Mucosa of stomach (tissue), 1 donor: ENCODE measurements around the gene AZIN2.

Source experiments
- H3K27me3 ChIP-seq: one replicate; pipeline ENCODE4 v1.7.0; 2013; ENCODE audit warnings: mild to moderate bottlenecking, low read length; ENCODE audit not compliant: control insufficient read depth, insufficient read depth
- H3K36me3 ChIP-seq: one replicate; pipeline ENCODE4 v1.7.0; 2013; ENCODE audit warnings: low read length; ENCODE audit not compliant: control insufficient read depth, insufficient read depth
- H3K4me1 ChIP-seq: one replicate; pipeline ENCODE4 v1.7.0; 2013; ENCODE audit warnings: mild to moderate bottlenecking, low read length; ENCODE audit not compliant: control insufficient read depth, insufficient read depth
- H3K4me3 ChIP-seq: one replicate; pipeline ENCODE4 v1.7.0; 2013; ENCODE audit warnings: low read length
- H3K9ac ChIP-seq: one replicate; pipeline ENCODE4 v1.7.0; 2013; ENCODE audit warnings: mild to moderate bottlenecking, low read length, moderate library complexity
- H3K9me3 ChIP-seq: one replicate; pipeline ENCODE4 v1.7.0; 2013; ENCODE audit warnings: mild to moderate bottlenecking, low read length, moderate library complexity; ENCODE audit not compliant: control insufficient read depth
- donor health status: Pancreatic carcinoma.

The AZIN2 gene

GRCh38 chr1:33150522-33150921 is 69.6 kb downstream of the AZIN2 start:
- H3K9me3 ChIP-seq = no peaks in the 10 kb centered on the region
- H3K9ac ChIP-seq = no peak overlapping the region
- peaks cover 22% of the 10 kb centered on the region for H3K4me1 ChIP-seq
- no peak overlapping the region for H3K4me3 ChIP-seq
- no peaks in the 10 kb centered on the region for H3K27me3 ChIP-seq
- no peaks in the 10 kb centered on the region for H3K36me3 ChIP-seq

- no peaks in the 10 kb centered on the region for H3K27me3 ChIP-seq
- no peak overlapping the region for H3K4me3 ChIP-seq
- no peaks in the 10 kb centered on the region for H3K9me3 ChIP-seq
- H3K4me1 ChIP-seq = peaks cover 22% of the 10 kb centered on the region
- H3K36me3 ChIP-seq = no peaks in the 10 kb centered on the region
- H3K9ac ChIP-seq = no peak overlapping the region
Observed at GRCh38 chr1:33151116-33151515, 70.2 kb downstream of the AZIN2 start.

GRCh38 chr1:33152685-33153432 is 71.9 kb downstream of the AZIN2 start:
- Histone ChIP-seq H3K4me1 (peaks cover 22% of the 10 kb centered on the region), H3K27me3 (no peaks in the 10 kb centered on the region), H3K4me3 (no peak overlapping the region), H3K9me3 (no peaks in the 10 kb centered on the region), H3K9ac (no peak overlapping the region), H3K36me3 (no peaks in the 10 kb centered on the region)

- Histone ChIP-seq H3K4me1 (peaks cover 22% of the 10 kb centered on the region), H3K4me3 (no peak overlapping the region), H3K9me3 (no peaks in the 10 kb centered on the region), H3K27me3 (no peaks in the 10 kb centered on the region), H3K9ac (no peak overlapping the region), H3K36me3 (no peaks in the 10 kb centered on the region)
Observed at GRCh38 chr1:33153650-33154049, 72.7 kb downstream of the AZIN2 start.

- H3K9ac ChIP-seq = no peak overlapping the region
- H3K9me3 ChIP-seq = no peaks in the 10 kb centered on the region
- H3K27me3 ChIP-seq = no peaks in the 10 kb centered on the region
- H3K4me1 ChIP-seq = peaks cover 5% of the 10 kb centered on the region
- H3K4me3 ChIP-seq = no peak overlapping the region
- no peaks in the 10 kb centered on the region for H3K36me3 ChIP-seq
Observed at GRCh38 chr1:33155877-33156538, 75.1 kb downstream of the AZIN2 start.

GRCh38 chr1:33157131-33157530 is 76.2 kb downstream of the AZIN2 start:
- Histone ChIP-seq H3K9ac (no peak overlapping the region), H3K27me3 (no peaks in the 10 kb centered on the region), H3K4me1 (no peaks in the 10 kb centered on the region), H3K9me3 (no peaks in the 10 kb centered on the region), H3K4me3 (no peak overlapping the region), H3K36me3 (no peaks in the 10 kb centered on the region)

- Histone ChIP-seq H3K4me1 (no peaks in the 10 kb centered on the region), H3K9me3 (no peaks in the 10 kb centered on the region), H3K4me3 (no peak overlapping the region), H3K27me3 (no peaks in the 10 kb centered on the region), H3K9ac (no peak overlapping the region), H3K36me3 (no peaks in the 10 kb centered on the region)
Observed at GRCh38 chr1:33158366-33158765, 77.4 kb downstream of the AZIN2 start.

GRCh38 chr1:33159577-33159976 is 78.6 kb downstream of the AZIN2 start:
- Histone ChIP-seq H3K4me3 (no peak overlapping the region), H3K9me3 (no peaks in the 10 kb centered on the region), H3K36me3 (no peaks in the 10 kb centered on the region), H3K4me1 (no peaks in the 10 kb centered on the region), H3K9ac (no peak overlapping the region), H3K27me3 (no peaks in the 10 kb centered on the region)

GRCh38 chr1:33161061-33161681 is 80.2 kb downstream of the AZIN2 start:
- H3K36me3 ChIP-seq = no peaks in the 10 kb centered on the region
- H3K4me3 ChIP-seq = no peak overlapping the region
- H3K4me1 ChIP-seq = no peaks in the 10 kb centered on the region
- H3K27me3 ChIP-seq = no peaks in the 10 kb centered on the region
- H3K9ac ChIP-seq = no peak overlapping the region
- H3K9me3 ChIP-seq = no peaks in the 10 kb centered on the region

- Histone ChIP-seq H3K27me3 (no peaks in the 10 kb centered on the region), H3K36me3 (no peaks in the 10 kb centered on the region), H3K9ac (no peak overlapping the region), H3K4me3 (no peak overlapping the region), H3K9me3 (no peaks in the 10 kb centered on the region), H3K4me1 (no peaks in the 10 kb centered on the region)
Observed at GRCh38 chr1:33162141-33162540, 81.2 kb downstream of the AZIN2 start.

- Histone ChIP-seq H3K4me1 (no peaks in the 10 kb centered on the region), H3K36me3 (no peaks in the 10 kb centered on the region), H3K9me3 (no peaks in the 10 kb centered on the region), H3K27me3 (no peaks in the 10 kb centered on the region), H3K4me3 (no peak overlapping the region), H3K9ac (no peak overlapping the region)
Observed at GRCh38 chr1:33163621-33164519, 82.9 kb downstream of the AZIN2 start.
